HepG2 (cell line): Measurements from ENCODE around the gene HLF. TPM values are rescaled to one million over a fixed set of nuclear protein-coding genes. Genes with fewer than 3 reads are reported as not detected.

ENCODE experiments used
- ATAC-seq: fragments of 200-7000 bp; cut with Tn5 transposase; 3 replicates; pipeline ENCODE4 v1.9.1; 2020; ENCODE audit warnings: mild to moderate bottlenecking, moderate library complexity
- BruUV-seq: library from RNA; stranded (reverse); fragments of 400-500 nt; replicated peaks from 2 replicates; lab custom pipeline; 2021; lab: Mats Ljungman, UMichigan
- CTCF ChIA-PET: fragments of 300-600 bp; formaldehyde crosslinking; extraction: SDS; loops from one replicate; lab custom pipeline; 2021; ENCODE audit warnings: low total read pairs, inconsistent platforms, low intra/inter-chr PET ratio; lab: Yijun Ruan, JAX
- POLR2A ChIA-PET: fragments of 350-600 bp; sonication (Branson Sonifier 250); formaldehyde crosslinking; loops from one replicate; lab custom pipeline; 2020; ENCODE audit warnings: antibody characterized with exemption, inconsistent platforms; lab: Yijun Ruan, JAX
- DNase-seq: peaks from one replicate; pipeline ENCODE4 v3.0.0-alpha.2; 2015; ENCODE audit warnings: low spot score
- FAIRE-seq: peaks from 3 replicates; lab custom pipeline; 2011; peaks lifted over from hg19 to GRCh38; lab: Jason Lieb, UNC
- H2AFZ ChIP-seq: one replicate; pipeline ENCODE4 v1.6.1; 2011; ENCODE audit warnings: low read length, inconsistent platforms
- H3K27ac ChIP-seq: fragments of 300-600 bp; 3 replicates; pipeline ENCODE4 v1.8.0; 2011; ENCODE audit warnings: mixed run types, mild to moderate bottlenecking, mixed read lengths, low read length, inconsistent platforms; ENCODE audit not compliant: insufficient read depth; ENCODE audit errors: extremely low read length
- H3K27me3 ChIP-seq, 2 experiments: fragments of 200-600 bp in 1 of 2; 2 replicates in 1 of 2; 3 replicates in 1 of 2; pipeline versions ENCODE4 v1.6.0 to v1.8.0; 2011; ENCODE audit warnings: low read length in 2 of 2, mild to moderate bottlenecking in 2 of 2, moderate library complexity in 2 of 2, inconsistent platforms in 1 of 2; ENCODE audit not compliant: insufficient read depth in 2 of 2, control insufficient read depth in 1 of 2
- H3K36me3 ChIP-seq, 2 experiments: fragments of 200-600 bp in 1 of 2; replicated peaks in 1 of 2; 2 replicates in 1 of 2; 3 replicates in 1 of 2; pipeline versions ENCODE4 v1.5.1 to v1.8.0; 2011; ENCODE audit warnings: low read length in 2 of 2, inconsistent platforms in 1 of 2; ENCODE audit not compliant: insufficient read depth in 2 of 2, control insufficient read depth in 1 of 2
- H3K4me1 ChIP-seq: 2 replicates; pipeline ENCODE4 v1.5.1; 2012; ENCODE audit warnings: low read length, inconsistent platforms; ENCODE audit not compliant: insufficient read depth
- H3K4me2 ChIP-seq: 2 replicates; pipeline ENCODE4 v1.6.0; 2011; ENCODE audit warnings: low read depth, low read length, inconsistent platforms
- H3K4me3 ChIP-seq, 3 experiments: fragments of 200-600 bp in 1 of 3; sonication (generic), shearing (Covaris generic) in 1 of 3; replicated peaks in 1 of 3; 2 replicates each; pipeline ENCODE4 v1.5.1; 2011 to 2016; ENCODE audit warnings: low read length in 3 of 3, inconsistent platforms in 2 of 3, low read depth in 2 of 3, mild to moderate bottlenecking in 2 of 3, control low read depth in 1 of 3, mixed read lengths in 1 of 3; ENCODE audit not compliant: insufficient read depth in 1 of 3
- H3K79me2 ChIP-seq: one replicate; pipeline ENCODE4 v1.6.1; 2011; ENCODE audit warnings: low read length, inconsistent platforms; ENCODE audit not compliant: insufficient read depth
- H3K9ac ChIP-seq: 2 replicates; pipeline ENCODE4 v1.6.0; 2011; ENCODE audit warnings: mild to moderate bottlenecking, low read depth, low read length, inconsistent platforms; ENCODE audit not compliant: insufficient read depth
- H3K9me3 ChIP-seq: 2 replicates; pipeline ENCODE4 v1.5.1; 2012; ENCODE audit warnings: mild to moderate bottlenecking, low read length
- H4K20me1 ChIP-seq: 2 replicates; pipeline ENCODE4 v1.6.0; 2011; ENCODE audit warnings: inconsistent platforms, mild to moderate bottlenecking, low read length, moderate library complexity; ENCODE audit not compliant: insufficient read depth
- CREB1 ChIP-seq, 2 experiments: fragments of 450-650 bp in 1 of 2; IDR thresholded peaks; 2 replicates each; pipeline ENCODE4 v1.6.1; 2016 to 2017; ENCODE audit warnings: control low read depth in 1 of 2, mild to moderate bottlenecking in 1 of 2, missing compliant biosample characterization in 1 of 2, missing genetic modification characterization in 1 of 2
- POLR2A ChIP-seq, 2 experiments: IDR thresholded peaks; 2 replicates each; pipeline ENCODE4 v1.6.1; 2011; ENCODE audit warnings: low read depth in 2 of 2, low read length in 2 of 2, mild to moderate bottlenecking in 1 of 2, moderate library complexity in 1 of 2; ENCODE audit not compliant: insufficient read depth in 1 of 2
- POLR2AphosphoS5 ChIP-seq: IDR thresholded peaks from 2 replicates; pipeline ENCODE4 v1.6.1; 2012; ENCODE audit warnings: low read depth, low read length
- POLR2G ChIP-seq: fragments of 200-400 bp; formaldehyde crosslinking; IDR thresholded peaks from 2 replicates; pipeline ENCODE4 v1.6.1; 2018; ENCODE audit warnings: mild to moderate bottlenecking, low read depth, low read length, moderate library complexity
- RBM22 ChIP-seq: fragments of 200-400 bp; formaldehyde crosslinking; optimal IDR thresholded peaks from 2 replicates; pipeline ENCODE3; 2017; ENCODE audit warnings: mild to moderate bottlenecking, low read length, moderate library complexity
- SSRP1 ChIP-seq: IDR thresholded peaks from 2 replicates; pipeline ENCODE4 v1.6.1; 2016; ENCODE audit warnings: control low read depth
- ZNF329 ChIP-seq: sonication (generic); formaldehyde crosslinking; IDR thresholded peaks from 2 replicates; pipeline ENCODE4 v1.9.0; 2021; ENCODE audit warnings: low read depth, mild to moderate bottlenecking, missing genetic modification reagents
- ZNF609 ChIP-seq: sonication (generic); formaldehyde crosslinking; IDR thresholded peaks from 2 replicates; pipeline ENCODE4 v1.4.0; 2020; ENCODE audit warnings: mild to moderate bottlenecking, missing genetic modification reagents, borderline replicate concordance
- ZNF816 ChIP-seq: sonication (generic); formaldehyde crosslinking; IDR thresholded peaks from 2 replicates; pipeline ENCODE4 v1.8.0; 2022; ENCODE audit warnings: missing genetic modification reagents, mild to moderate bottlenecking, borderline replicate concordance
- WGBS: methylation state at CpG from one replicate; pipeline ENCODE4 v1.1.6; 2017; ENCODE audit warnings: low lambda C conversion rate; 5-methylcytosine and 5-hydroxymethylcytosine counted together
- in situ Hi-C: cut with HindIII; loops from 2 replicates; pipeline ENCODE4 v1.10.0; 2017; ENCODE audit warnings: low pct_unique_long_range_greater_than_20kb; ENCODE audit not compliant: extremely low pct_ligation_motif_present
- intact Hi-C: fragments of 100-400 bp; cut with micrococcal nuclease; formaldehyde crosslinking; loops from one replicate; pipeline ENCODE4 v1.10.0; 2022; ENCODE audit not compliant: unreplicated experiment
- polyA plus RNA-seq, 8 experiments: library from polyadenylated mRNA; depleted of rRNA in 3 of 8; stranded (reverse) in 7 of 8; unstranded in 1 of 8; fragments of >200 nt; fragmentation: Illumina TruSeq in 4 of 8; extraction: Trizol in 4 of 8; gene quantifications; 2 replicates each; pipeline versions ENCODE4 v1.2.1 to v1.2.3, GENCODE V29; 2011 to 2016; ENCODE audit warnings: low read depth in 4 of 8, missing spikeins in 1 of 8, mixed read lengths in 1 of 8; ENCODE audit not compliant: insufficient read depth in 1 of 8
- total RNA-seq, 5 experiments: library from RNA; depleted of rRNA; stranded (reverse); fragments of >200 nt; fragmentation: Illumina TruSeq; extraction: Trizol; gene quantifications; 2 replicates each; pipeline ENCODE4 v1.2.3, GENCODE V29; 2016; ENCODE audit warnings: low read depth in 1 of 5
- TF ChIP-seq, protein P1 (sequence below): sonication (generic); formaldehyde crosslinking; IDR thresholded peaks from 2 replicates; pipeline ENCODE4 v1.5.1; 2020; ENCODE audit warnings: missing genetic modification reagents, mild to moderate bottlenecking, borderline replicate concordance

Gene HLF
- total and polyA plus RNA-seq, 2 of the 13 experiments (the other 11 are each of a cell fraction or from before 2014, with no cell fraction given): 202 to 346 TPM

DNA sequence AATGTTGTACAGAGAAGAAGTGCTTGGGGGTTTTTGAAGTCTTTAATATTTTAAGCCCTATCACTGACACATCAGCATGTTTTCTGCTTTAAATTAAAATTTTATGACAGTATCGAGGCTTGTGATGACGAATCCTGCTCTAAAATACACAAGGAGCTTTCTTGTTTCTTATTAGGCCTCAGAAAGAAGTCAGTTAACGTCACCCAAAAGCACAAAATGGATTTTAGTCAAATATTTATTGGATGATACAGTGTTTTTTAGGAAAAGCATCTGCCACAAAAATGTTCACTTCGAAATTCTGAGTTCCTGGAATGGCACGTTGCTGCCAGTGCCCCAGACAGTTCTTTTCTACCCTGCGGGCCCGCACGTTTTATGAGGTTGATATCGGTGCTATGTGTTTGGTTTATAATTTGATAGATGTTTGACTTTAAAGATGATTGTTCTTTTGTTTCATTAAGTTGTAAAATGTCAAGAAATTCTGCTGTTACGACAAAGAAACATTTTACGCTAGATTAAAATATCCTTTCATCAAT is 57.8 kb downstream of the HLF start:
- DNase-seq (no peak), ATAC-seq (no peak)
- Histone ChIP-seq H3K4me3 (no peak overlapping the region), H3K27me3 (no peaks in the 10 kb centered on the region), H4K20me1 (peaks cover 58% of the 10 kb centered on the region), H3K4me1 (peaks cover 13% of the 10 kb centered on the region), H3K79me2 (peaks cover 12% of the 10 kb centered on the region), H3K36me3 (peaks cover 37 to 40% of the 10 kb centered on the region in 2 experiments), H3K9me3 (no peaks in the 10 kb centered on the region), H3K27ac (no peak overlapping the region)
- 97% methylated on average over 11 of the region's 11 CpGs for WGBS
- in situ Hi-C loops: no loop called here
- POLR2A ChIA-PET: no interaction called here
- CTCF ChIA-PET: no interaction called here
- BruUV-seq: no TSS peak
- intact Hi-C loops: no loop called here
- TF ChIP-seq ZNF329 (CRISPR knock-in tag) (no peak), POLR2G (peak; percentile 46), CREB1 (IDR thresholded peaks at IDR 0.05) (no peak), CREB1 (CRISPR knock-in tag; IDR thresholded peaks at IDR 0.05) (0 out of 2 replicates have a peak, but pooled peaks have one; percentile 3), SSRP1 (CRISPR knock-in tag) (0 out of 2 replicates have a peak, but pooled peaks have one; percentile 42), POLR2A (IDR thresholded peaks at IDR 0.05; ENCODE audit: insufficient read depth in 1 of 2, low read depth in 2 of 2, low read length in 2 of 2) (peak in 1 of 2 experiments; percentile 12; a peak in 1 of 4 replicates), ZNF609 (CRISPR knock-in tag) (no peak), POLR2AphosphoS5 (0 out of 2 replicates have a peak, but pooled peaks have one; percentile 21), ZNF816 (CRISPR knock-in tag) (0 out of 2 replicates have a peak, but pooled peaks have one; percentile 30), RBM22 (peak; percentile 97)
- TF ChIP-seq, protein P1, sequence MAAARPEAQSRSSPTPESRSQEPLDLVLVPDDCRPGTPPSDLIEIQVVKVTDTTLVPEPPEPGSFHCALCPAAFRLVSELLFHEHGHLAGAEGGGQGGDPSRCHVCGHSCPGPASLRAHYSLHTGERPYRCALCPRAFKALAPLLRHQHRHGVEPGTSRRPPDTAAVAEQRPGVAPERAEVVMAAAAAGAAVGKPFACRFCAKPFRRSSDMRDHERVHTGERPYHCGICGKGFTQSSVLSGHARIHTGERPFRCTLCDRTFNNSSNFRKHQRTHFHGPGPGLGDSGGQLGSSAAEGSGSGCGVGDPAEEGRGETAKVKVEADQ (CRISPR knock-in tag): no peak
- TF ChIP-seq, all 625 proteins: peak for 7
- FAIRE-seq: no peak
- H3K4me2 ChIP-seq: no peak overlapping the region
- H2AFZ ChIP-seq: no peak overlapping the region
- H3K9ac ChIP-seq: no peak overlapping the region
